Peyer's patch (tissue), 4 donors: ENCODE data around the gene RHBDL3. TPM values are rescaled to one million over a fixed set of nuclear protein-coding genes. Genes with fewer than 3 reads are reported as not detected.

Experiments used
- DNase-seq, 3 donors: peaks; one replicate each; pipeline ENCODE4 v3.0.0-alpha.2; 2017 to 2019
- H3K27ac ChIP-seq, 4 donors: fragments of 200-600 bp; sonication (generic); one replicate each; pipeline ENCODE4 v1.5.1; 2016 to 2019
- H3K27me3 ChIP-seq, 2 donors: fragments of 200-600 bp; sonication (generic); one replicate each; pipeline ENCODE4 v1.5.1; 2019
- H3K36me3 ChIP-seq, 3 donors: fragments of 200-600 bp; sonication (generic); one replicate each; pipeline ENCODE4 v1.5.1; 2016 to 2019
- H3K4me1 ChIP-seq, 4 donors: fragments of 200-600 bp; sonication (generic); one replicate each; pipeline ENCODE4 v1.5.1; 2016 to 2019
- H3K4me3 ChIP-seq, 4 donors: fragments of 200-600 bp; sonication (generic); 1 replicate in 3 of 4; 2 replicates in 1 of 4; pipeline ENCODE4 v1.5.1; 2016 to 2019; ENCODE audit warnings: mild to moderate bottlenecking in 1 of 4
- H3K9me3 ChIP-seq, 4 donors: fragments of 200-600 bp; sonication (generic); one replicate each; pipeline ENCODE4 v1.5.1; 2016 to 2019; ENCODE audit warnings: mild to moderate bottlenecking in 1 of 4
- CTCF ChIP-seq, 6 experiments: fragments of 450-650 bp in 4 of 6; fragments of 200-600 bp in 2 of 6; sonication (generic) in 1 of 6; IDR thresholded peaks; one replicate each; pipeline ENCODE4 v1.5.1; 2017 to 2019; ENCODE audit warnings: antibody characterized with exemption in 6 of 6, mild to moderate bottlenecking in 3 of 6, moderate library complexity in 1 of 6
- POLR2A ChIP-seq, 2 donors: fragments of 450-650 bp; IDR thresholded peaks; one replicate each; pipeline ENCODE4 v1.5.1; 2017; ENCODE audit warnings: antibody characterized with exemption in 2 of 2, mild to moderate bottlenecking in 2 of 2, moderate library complexity in 2 of 2
- total RNA-seq, 4 donors: library from RNA; depleted of rRNA; stranded (reverse); fragments of >200 nt; gene quantifications; one replicate each; pipeline ENCODE4 v1.1.0, GENCODE V29; 2016

Gene RHBDL3
- total RNA-seq, 4 donors from 2014 or later, result 0.28 to 0.40 TPM; not detected in 2

GRCh38 chr17:32327911-32328310 is 62.3 kb downstream of the RHBDL3 start:
- no peaks in the 10 kb centered on the region for H3K9me3 ChIP-seq
- H3K4me3 ChIP-seq, result no peak overlapping the region
- H3K27me3 ChIP-seq, result no peaks in the 10 kb centered on the region
- no peak for TF ChIP-seq POLR2A (IDR thresholded peaks at IDR 0.05)
- TF ChIP-seq CTCF (IDR thresholded peaks at IDR 0.05), result no peak
- no peak for DNase-seq
- H3K27ac ChIP-seq, result no peak overlapping the region
- H3K36me3 ChIP-seq, result no peaks in the 10 kb centered on the region
- H3K4me1 ChIP-seq, result peaks cover 0 to 10% (median 0%) of the 10 kb centered on the region in 4 donors

- TF ChIP-seq CTCF (IDR thresholded peaks at IDR 0.05) (no peak), POLR2A (IDR thresholded peaks at IDR 0.05) (no peak)
- no peaks in the 10 kb centered on the region for H3K9me3 ChIP-seq
- peaks cover 0 to 10% (median 0%) of the 10 kb centered on the region in 3 donors for H3K36me3 ChIP-seq
- DNase-seq, result no peak
- H3K4me3 ChIP-seq, result no peak overlapping the region
- no peak overlapping the region for H3K27ac ChIP-seq
- H3K4me1 ChIP-seq, result no peaks in the 10 kb centered on the region
- no peaks in the 10 kb centered on the region for H3K27me3 ChIP-seq
These were observed 64.5 kb downstream of the RHBDL3 start for GRCh38 chr17:32330147-32330546.

GRCh38 chr17:32331243-32332040 is 65.8 kb downstream of the RHBDL3 start:
- TF ChIP-seq POLR2A (IDR thresholded peaks at IDR 0.05), result no peak
- TF ChIP-seq CTCF (IDR thresholded peaks at IDR 0.05), result no peak
- no peaks in the 10 kb centered on the region for H3K4me1 ChIP-seq
- no peak for DNase-seq
- no peaks in the 10 kb centered on the region for H3K27me3 ChIP-seq
- H3K27ac ChIP-seq, result no peak overlapping the region
- H3K36me3 ChIP-seq, result peaks cover 0 to 19% (median 0%) of the 10 kb centered on the region in 3 donors
- no peaks in the 10 kb centered on the region for H3K9me3 ChIP-seq
- H3K4me3 ChIP-seq, result no peak overlapping the region

- H3K36me3 ChIP-seq, result peaks cover 0 to 36% (median 0%) of the 10 kb centered on the region in 3 donors
- H3K27me3 ChIP-seq, result no peaks in the 10 kb centered on the region
- H3K4me1 ChIP-seq, result no peaks in the 10 kb centered on the region
These were observed 67.6 kb downstream of the RHBDL3 start for GRCh38 chr17:32333187-32333586.

GRCh38 chr17:32335046-32335445 is 69.4 kb downstream of the RHBDL3 start:
- no peak for TF ChIP-seq CTCF (IDR thresholded peaks at IDR 0.05)
- TF ChIP-seq POLR2A (IDR thresholded peaks at IDR 0.05), result no peak
- Histone ChIP-seq H3K4me3 (no peak overlapping the region), H3K27me3 (no peaks in the 10 kb centered on the region), H3K4me1 (no peaks in the 10 kb centered on the region), H3K9me3 (no peaks in the 10 kb centered on the region), H3K36me3 (peaks cover 0 to 47% (median 0%) of the 10 kb centered on the region in 3 donors), H3K27ac (no peak overlapping the region)
- no peak for DNase-seq

More at GRCh38 chr17:32333187-32333586, 67.6 kb downstream of the RHBDL3 start:
- TF ChIP-seq POLR2A (IDR thresholded peaks at IDR 0.05) (no peak), CTCF (IDR thresholded peaks at IDR 0.05) (no peak)
- Histone ChIP-seq H3K27ac (no peak overlapping the region), H3K9me3 (no peaks in the 10 kb centered on the region), H3K4me3 (no peak overlapping the region)
- DNase-seq, result no peak
